ENCODE results near the gene ELAC2. TPM values are rescaled to one million over a fixed set of nuclear protein-coding genes. Genes with fewer than 3 reads are reported as not detected.

ELAC2 gene
- total and polyA plus RNA-seq, 10 of the 15 experiments (the other 5 are each of a cell fraction or from before 2014, with no cell fraction given) = 5.1 to 146 (median 79.4) TPM

DNA sequence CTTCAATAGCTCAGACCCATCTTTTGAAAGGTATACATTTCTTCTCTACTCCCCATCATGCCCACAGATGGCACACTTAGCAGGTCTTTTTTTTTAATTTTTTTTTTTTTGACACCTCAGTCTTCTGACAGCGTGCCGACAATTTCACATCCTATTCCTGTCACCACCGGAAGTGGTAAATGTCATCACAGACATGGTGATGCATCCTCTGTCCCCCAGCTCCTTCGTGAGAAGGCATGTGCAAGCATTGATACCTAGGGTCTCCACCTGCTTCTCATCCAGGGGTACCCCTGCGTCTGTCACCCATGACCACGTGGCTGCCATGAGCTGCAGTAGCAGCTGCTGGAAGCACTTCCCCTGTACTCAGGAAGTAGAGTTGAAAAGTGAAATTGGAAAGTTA is 35.6 kb downstream of the ELAC2 start (continued):
- TF ChIP-seq, protein P1, sequence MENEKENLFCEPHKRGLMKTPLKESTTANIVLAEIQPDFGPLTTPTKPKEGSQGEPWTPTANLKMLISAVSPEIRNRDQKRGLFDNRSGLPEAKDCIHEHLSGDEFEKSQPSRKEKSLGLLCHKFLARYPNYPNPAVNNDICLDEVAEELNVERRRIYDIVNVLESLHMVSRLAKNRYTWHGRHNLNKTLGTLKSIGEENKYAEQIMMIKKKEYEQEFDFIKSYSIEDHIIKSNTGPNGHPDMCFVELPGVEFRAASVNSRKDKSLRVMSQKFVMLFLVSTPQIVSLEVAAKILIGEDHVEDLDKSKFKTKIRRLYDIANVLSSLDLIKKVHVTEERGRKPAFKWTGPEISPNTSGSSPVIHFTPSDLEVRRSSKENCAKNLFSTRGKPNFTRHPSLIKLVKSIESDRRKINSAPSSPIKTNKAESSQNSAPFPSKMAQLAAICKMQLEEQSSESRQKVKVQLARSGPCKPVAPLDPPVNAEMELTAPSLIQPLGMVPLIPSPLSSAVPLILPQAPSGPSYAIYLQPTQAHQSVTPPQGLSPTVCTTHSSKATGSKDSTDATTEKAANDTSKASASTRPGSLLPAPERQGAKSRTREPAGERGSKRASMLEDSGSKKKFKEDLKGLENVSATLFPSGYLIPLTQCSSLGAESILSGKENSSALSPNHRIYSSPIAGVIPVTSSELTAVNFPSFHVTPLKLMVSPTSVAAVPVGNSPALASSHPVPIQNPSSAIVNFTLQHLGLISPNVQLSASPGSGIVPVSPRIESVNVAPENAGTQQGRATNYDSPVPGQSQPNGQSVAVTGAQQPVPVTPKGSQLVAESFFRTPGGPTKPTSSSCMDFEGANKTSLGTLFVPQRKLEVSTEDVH (IDR thresholded peaks at IDR 0.05; ENCODE audit: low read depth, partially characterized antibody) = no peak
- TF ChIP-seq, protein P2, sequence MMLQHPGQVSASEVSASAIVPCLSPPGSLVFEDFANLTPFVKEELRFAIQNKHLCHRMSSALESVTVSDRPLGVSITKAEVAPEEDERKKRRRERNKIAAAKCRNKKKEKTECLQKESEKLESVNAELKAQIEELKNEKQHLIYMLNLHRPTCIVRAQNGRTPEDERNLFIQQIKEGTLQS (IDR thresholded peaks at IDR 0.05; ENCODE audit: borderline replicate concordance, extremely low read depth, low read depth, low read length) = no peak
- no peak for TF ChIP-seq TARDBP (IDR thresholded peaks at IDR 0.05; ENCODE audit: borderline replicate concordance)
- peak; percentile 38 for TF ChIP-seq MEF2B (IDR thresholded peaks at IDR 0.05; ENCODE audit: partially characterized antibody, poor library complexity, severe bottlenecking)
- TF ChIP-seq RFX5 (IDR thresholded peaks at IDR 0.05; ENCODE audit: low read depth, low read length) = no peak
- no peak for TF ChIP-seq POLR2A (IDR thresholded peaks at IDR 0.05; ENCODE audit: low read depth, low read length)
- TF ChIP-seq, protein P3, sequence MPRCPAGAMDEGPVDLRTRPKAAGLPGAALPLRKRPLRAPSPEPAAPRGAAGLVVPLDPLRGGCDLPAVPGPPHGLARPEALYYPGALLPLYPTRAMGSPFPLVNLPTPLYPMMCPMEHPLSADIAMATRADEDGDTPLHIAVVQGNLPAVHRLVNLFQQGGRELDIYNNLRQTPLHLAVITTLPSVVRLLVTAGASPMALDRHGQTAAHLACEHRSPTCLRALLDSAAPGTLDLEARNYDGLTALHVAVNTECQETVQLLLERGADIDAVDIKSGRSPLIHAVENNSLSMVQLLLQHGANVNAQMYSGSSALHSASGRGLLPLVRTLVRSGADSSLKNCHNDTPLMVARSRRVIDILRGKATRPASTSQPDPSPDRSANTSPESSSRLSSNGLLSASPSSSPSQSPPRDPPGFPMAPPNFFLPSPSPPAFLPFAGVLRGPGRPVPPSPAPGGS (IDR thresholded peaks at IDR 0.05; ENCODE audit: borderline replicate concordance, insufficient read depth, low read depth, low read length, poor library complexity, severe bottlenecking) = no peak
- no peak for TF ChIP-seq EGR1 (IDR thresholded peaks at IDR 0.05; ENCODE audit: borderline replicate concordance in 1 of 2, low read depth in 2 of 2, low read length in 2 of 2)
- TF ChIP-seq SREBF1 (IDR thresholded peaks at IDR 0.05; ENCODE audit: low read length) = no peak
- TF ChIP-seq HCFC1 (IDR thresholded peaks at IDR 0.05; ENCODE audit: low read length) = no peak
- no peak for TF ChIP-seq JUNB (IDR thresholded peaks at IDR 0.05)
- TF ChIP-seq, protein P4, sequence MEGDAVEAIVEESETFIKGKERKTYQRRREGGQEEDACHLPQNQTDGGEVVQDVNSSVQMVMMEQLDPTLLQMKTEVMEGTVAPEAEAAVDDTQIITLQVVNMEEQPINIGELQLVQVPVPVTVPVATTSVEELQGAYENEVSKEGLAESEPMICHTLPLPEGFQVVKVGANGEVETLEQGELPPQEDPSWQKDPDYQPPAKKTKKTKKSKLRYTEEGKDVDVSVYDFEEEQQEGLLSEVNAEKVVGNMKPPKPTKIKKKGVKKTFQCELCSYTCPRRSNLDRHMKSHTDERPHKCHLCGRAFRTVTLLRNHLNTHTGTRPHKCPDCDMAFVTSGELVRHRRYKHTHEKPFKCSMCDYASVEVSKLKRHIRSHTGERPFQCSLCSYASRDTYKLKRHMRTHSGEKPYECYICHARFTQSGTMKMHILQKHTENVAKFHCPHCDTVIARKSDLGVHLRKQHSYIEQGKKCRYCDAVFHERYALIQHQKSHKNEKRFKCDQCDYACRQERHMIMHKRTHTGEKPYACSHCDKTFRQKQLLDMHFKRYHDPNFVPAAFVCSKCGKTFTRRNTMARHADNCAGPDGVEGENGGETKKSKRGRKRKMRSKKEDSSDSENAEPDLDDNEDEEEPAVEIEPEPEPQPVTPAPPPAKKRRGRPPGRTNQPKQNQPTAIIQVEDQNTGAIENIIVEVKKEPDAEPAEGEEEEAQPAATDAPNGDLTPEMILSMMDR (IDR thresholded peaks at IDR 0.05 in 2 of 3, conservative IDR thresholded peaks at IDR 0.05 in 1 of 3; ENCODE audit: control insufficient read depth in 2 of 3, extremely low read depth in 1 of 3, insufficient read depth in 1 of 3, low read depth in 3 of 3, low read length in 3 of 3) = no peak
- TF ChIP-seq RUNX3 (IDR thresholded peaks at IDR 0.05; ENCODE audit: low read length) = peak; percentile 52
- TF ChIP-seq HDAC2 (IDR thresholded peaks at IDR 0.05) = no peak
- TF ChIP-seq TCF12 (IDR thresholded peaks at IDR 0.05; ENCODE audit: low read depth, low read length) = 0 out of 2 replicates have a peak, but pooled peaks have one; percentile 13
- TF ChIP-seq MTA2 (IDR thresholded peaks at IDR 0.05; ENCODE audit: low read depth) = no peak
- TF ChIP-seq ZNF217 (IDR thresholded peaks at IDR 0.05) = no peak
- TF ChIP-seq, protein P5, sequence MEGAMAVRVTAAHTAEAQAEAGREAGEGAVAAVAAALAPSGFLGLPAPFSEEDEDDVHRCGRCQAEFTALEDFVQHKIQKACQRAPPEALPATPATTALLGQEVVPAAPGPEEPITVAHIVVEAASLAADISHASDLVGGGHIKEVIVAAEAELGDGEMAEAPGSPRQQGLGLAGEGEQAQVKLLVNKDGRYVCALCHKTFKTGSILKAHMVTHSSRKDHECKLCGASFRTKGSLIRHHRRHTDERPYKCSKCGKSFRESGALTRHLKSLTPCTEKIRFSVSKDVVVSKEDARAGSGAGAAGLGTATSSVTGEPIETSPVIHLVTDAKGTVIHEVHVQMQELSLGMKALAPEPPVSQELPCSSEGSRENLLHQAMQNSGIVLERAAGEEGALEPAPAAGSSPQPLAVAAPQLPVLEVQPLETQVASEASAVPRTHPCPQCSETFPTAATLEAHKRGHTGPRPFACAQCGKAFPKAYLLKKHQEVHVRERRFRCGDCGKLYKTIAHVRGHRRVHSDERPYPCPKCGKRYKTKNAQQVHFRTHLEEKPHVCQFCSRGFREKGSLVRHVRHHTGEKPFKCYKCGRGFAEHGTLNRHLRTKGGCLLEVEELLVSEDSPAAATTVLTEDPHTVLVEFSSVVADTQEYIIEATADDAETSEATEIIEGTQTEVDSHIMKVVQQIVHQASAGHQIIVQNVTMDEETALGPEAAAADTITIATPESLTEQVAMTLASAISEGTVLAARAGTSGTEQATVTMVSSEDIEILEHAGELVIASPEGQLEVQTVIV (IDR thresholded peaks at IDR 0.05; ENCODE audit: borderline replicate concordance, partially characterized antibody) = no peak

Data from GM12878 (cell line).